Sigmoid colon (tissue), 4 donors: ENCODE data around the gene TBX1.

Experiments used
- EP300 ChIP-seq, 4 donors: sonication (generic); formaldehyde crosslinking; IDR thresholded peaks; one replicate each; pipeline ENCODE4 v1.6.1; 2017; ENCODE audit warnings: antibody characterized with exemption in 4 of 4
- TF ChIP-seq, protein P1 (sequence below), 4 experiments: fragments of 450-650 bp in 3 of 4; fragments of 200-600 bp in 1 of 4; IDR thresholded peaks; one replicate each; pipeline ENCODE4 v1.5.1; 2016 to 2019; ENCODE audit warnings: antibody characterized with exemption in 4 of 4, mild to moderate bottlenecking in 3 of 4, moderate library complexity in 2 of 4

DNA sequence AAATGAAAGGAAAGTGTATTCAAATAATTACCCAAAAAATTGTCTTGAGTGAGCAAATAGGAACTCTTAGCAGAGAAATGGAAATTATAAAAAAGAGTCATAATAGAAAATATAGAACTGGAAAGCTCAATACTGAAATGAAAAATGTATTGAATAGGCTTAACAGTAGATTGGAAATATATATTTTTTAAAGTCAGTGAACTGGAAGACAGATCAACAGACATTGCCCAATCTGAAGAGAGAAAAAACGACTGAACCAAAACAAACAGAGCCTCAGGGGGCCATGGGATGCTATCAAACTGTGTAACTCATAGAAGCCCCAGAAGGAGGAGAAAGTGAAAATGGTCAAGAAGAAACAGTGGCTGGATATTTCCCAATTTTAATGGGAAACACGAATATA is 32.6 kb downstream of the TBX1 start:
- TF ChIP-seq EP300 (IDR thresholded peaks at IDR 0.05), result no peak
- TF ChIP-seq, protein P1, sequence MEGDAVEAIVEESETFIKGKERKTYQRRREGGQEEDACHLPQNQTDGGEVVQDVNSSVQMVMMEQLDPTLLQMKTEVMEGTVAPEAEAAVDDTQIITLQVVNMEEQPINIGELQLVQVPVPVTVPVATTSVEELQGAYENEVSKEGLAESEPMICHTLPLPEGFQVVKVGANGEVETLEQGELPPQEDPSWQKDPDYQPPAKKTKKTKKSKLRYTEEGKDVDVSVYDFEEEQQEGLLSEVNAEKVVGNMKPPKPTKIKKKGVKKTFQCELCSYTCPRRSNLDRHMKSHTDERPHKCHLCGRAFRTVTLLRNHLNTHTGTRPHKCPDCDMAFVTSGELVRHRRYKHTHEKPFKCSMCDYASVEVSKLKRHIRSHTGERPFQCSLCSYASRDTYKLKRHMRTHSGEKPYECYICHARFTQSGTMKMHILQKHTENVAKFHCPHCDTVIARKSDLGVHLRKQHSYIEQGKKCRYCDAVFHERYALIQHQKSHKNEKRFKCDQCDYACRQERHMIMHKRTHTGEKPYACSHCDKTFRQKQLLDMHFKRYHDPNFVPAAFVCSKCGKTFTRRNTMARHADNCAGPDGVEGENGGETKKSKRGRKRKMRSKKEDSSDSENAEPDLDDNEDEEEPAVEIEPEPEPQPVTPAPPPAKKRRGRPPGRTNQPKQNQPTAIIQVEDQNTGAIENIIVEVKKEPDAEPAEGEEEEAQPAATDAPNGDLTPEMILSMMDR (IDR thresholded peaks at IDR 0.05), result no peak
